Smooth muscle cell (in vitro differentiated cells): ENCODE measurements around the gene COMMD6. TPM values are rescaled to one million over a fixed set of nuclear protein-coding genes. Genes with fewer than 3 reads are reported as not detected.

Source experiments
- DNase-seq: peaks from one replicate; lab custom pipeline; 2025; ENCODE audit not compliant: unreplicated experiment; lab: John Stamatoyannopoulos, UW
- H2AFZ ChIP-seq: fragments of 200-600 bp; sonication (generic); 2 replicates; pipeline ENCODE4 v1.6.0; 2016; ENCODE audit warnings: antibody characterized with exemption, low read depth, mild to moderate bottlenecking
- H3F3A ChIP-seq: fragments of 200-600 bp; sonication (generic); 2 replicates; pipeline ENCODE4 v1.6.0; 2017; ENCODE audit warnings: antibody characterized with exemption, low read depth
- H3K27ac ChIP-seq: fragments of 200-600 bp; sonication (generic); 2 replicates; pipeline ENCODE4 v1.5.1; 2016; ENCODE audit warnings: low read depth, mild to moderate bottlenecking
- H3K27me3 ChIP-seq: fragments of 200-600 bp; sonication (generic); 2 replicates; pipeline ENCODE4 v1.6.1; 2016; ENCODE audit warnings: low read depth, mild to moderate bottlenecking
- H3K36me3 ChIP-seq: fragments of 200-600 bp; sonication (generic); 2 replicates; pipeline ENCODE4 v1.5.1; 2016; ENCODE audit warnings: low read depth
- H3K4me1 ChIP-seq: fragments of 200-600 bp; sonication (generic); 2 replicates; pipeline ENCODE4 v1.5.1; 2016; ENCODE audit warnings: low read depth
- H3K4me2 ChIP-seq: fragments of 200-600 bp; sonication (generic); 2 replicates; pipeline ENCODE4 v1.6.0; 2016; ENCODE audit warnings: mild to moderate bottlenecking
- H3K4me3 ChIP-seq: fragments of 200-600 bp; sonication (generic); 2 replicates; pipeline ENCODE4 v1.5.1; 2016; ENCODE audit warnings: mild to moderate bottlenecking
- H3K79me2 ChIP-seq: fragments of 200-600 bp; sonication (generic); 2 replicates; pipeline ENCODE4 v1.6.0; 2016; ENCODE audit warnings: low read depth, mild to moderate bottlenecking
- H3K9ac ChIP-seq: fragments of 200-600 bp; sonication (generic); 2 replicates; pipeline ENCODE4 v1.6.0; 2016; ENCODE audit warnings: low read depth
- H3K9me3 ChIP-seq: fragments of 200-600 bp; sonication (generic); replicated peaks from 2 replicates; pipeline ENCODE4 v1.5.1; 2016; ENCODE audit warnings: low read depth
- H4K20me1 ChIP-seq: fragments of 200-600 bp; sonication (generic); 2 replicates; pipeline ENCODE4 v1.6.0; 2016; ENCODE audit warnings: low read depth
- CTCF ChIP-seq: fragments of 200-600 bp; sonication (generic); IDR thresholded peaks from 2 replicates; pipeline ENCODE4 v1.5.1; 2017; ENCODE audit warnings: borderline replicate concordance, mild to moderate bottlenecking, antibody characterized with exemption; ENCODE audit not compliant: insufficient read depth, poor library complexity, severe bottlenecking
- WGBS: methylation state at CpG from one replicate; pipeline ENCODE4 v1.1.7; 2016; ENCODE audit warnings: low lambda C conversion rate; 5-methylcytosine and 5-hydroxymethylcytosine counted together
- polyA plus RNA-seq: library from polyadenylated mRNA; unstranded; fragments of >200 nt; fragmentation: Nextera tagmentation; extraction: Ambion mirVana; gene quantifications from 2 replicates; pipeline ENCODE4 v1.2.1, GENCODE V29; 2016
- total RNA-seq: library from RNA; depleted of rRNA; stranded (reverse); fragments of >200 nt; gene quantifications from 2 replicates; pipeline ENCODE4 v1.2.3, GENCODE V29; 2014

COMMD6 gene
- total and polyA plus RNA-seq, 2 experiments from 2014 or later = 270 to 291 TPM

DNA sequence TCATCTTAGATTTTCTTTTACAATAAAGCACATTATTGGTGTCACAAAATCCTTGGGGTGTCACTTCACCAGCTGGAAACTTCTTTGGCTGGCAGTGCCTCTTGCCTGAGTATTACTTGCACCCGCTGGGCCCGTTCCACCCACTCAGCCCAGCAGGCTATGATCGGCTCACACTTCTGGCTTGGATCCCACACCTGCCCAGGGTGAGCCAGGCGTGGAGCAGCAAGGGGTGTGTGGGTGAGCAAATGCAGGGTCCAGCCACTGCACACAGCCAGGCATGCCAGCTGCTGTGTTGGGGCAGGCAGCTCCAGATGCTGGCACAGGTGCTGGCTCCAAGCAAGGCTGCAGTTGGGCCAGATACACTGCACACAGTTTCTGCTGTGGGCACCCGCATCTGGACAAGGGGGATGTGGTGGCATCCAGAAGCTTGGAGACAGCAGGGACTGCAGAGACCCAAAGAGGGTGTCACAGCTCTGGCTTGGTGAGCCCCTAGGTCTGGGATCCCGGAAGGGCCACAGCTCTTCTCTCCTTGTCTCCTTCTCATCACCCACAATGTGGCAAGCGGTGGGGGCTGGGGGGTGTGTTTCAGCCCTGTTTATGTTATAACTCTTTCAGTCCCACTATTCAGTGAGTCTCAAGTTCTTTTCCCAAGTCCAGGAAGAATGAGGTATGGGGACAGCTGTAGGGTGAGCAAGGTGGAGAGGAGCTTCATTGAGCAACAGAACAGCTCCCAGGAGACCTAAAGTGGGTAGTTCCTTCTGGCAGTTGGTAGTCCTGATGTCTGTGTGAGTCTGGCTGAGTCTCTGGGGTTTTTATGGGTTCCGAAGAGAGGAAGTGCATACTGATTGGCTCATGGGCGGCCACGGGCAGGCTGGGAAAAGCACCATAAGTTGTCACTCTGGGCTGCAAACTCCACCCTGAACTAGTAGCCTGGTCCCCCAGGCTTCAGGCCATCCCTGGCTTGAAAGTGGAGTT, 30.3 kb downstream of the COMMD6 start:
- Histone ChIP-seq H3K36me3 (no peaks in the 10 kb centered on the region), H3K9ac (no peak overlapping the region), H3K4me1 (no peaks in the 10 kb centered on the region), H3K4me3 (no peak overlapping the region), H3F3A (no peaks in the 10 kb centered on the region), H2AFZ (no peak overlapping the region), H3K4me2 (no peak overlapping the region), H3K79me2 (no peaks in the 10 kb centered on the region), H3K27ac (no peak overlapping the region), H3K9me3 (no peaks in the 10 kb centered on the region), H4K20me1 (no peaks in the 10 kb centered on the region), H3K27me3 (no peaks in the 10 kb centered on the region)
- DNase-seq = no peak
- WGBS = 93% methylated on average over 10 of the region's 10 CpGs
- TF ChIP-seq CTCF = no peak

DNA sequence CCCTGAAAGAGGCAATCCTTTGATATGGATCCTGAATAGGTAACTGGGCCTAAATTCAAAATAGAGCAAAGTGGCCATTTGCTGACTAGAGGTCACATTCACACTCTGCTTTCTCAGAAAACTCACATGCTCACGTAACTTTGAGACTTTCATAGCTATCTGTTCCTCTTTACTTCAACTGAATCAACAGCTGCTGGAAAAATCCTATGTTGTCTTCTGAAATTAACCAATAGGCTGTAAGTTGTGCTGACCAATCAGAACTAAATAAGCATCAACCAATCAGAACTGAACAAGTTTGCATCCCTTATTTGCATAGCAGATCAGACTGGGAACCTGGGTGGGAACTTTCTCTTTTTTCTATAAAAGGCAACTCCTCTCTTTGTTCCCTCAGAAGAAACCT, 31.6 kb downstream of the COMMD6 start:
- Histone ChIP-seq H3K9ac (no peak overlapping the region), H3K27me3 (no peaks in the 10 kb centered on the region), H3K27ac (no peak overlapping the region), H3K4me1 (no peaks in the 10 kb centered on the region), H2AFZ (no peak overlapping the region), H3K36me3 (no peaks in the 10 kb centered on the region), H3F3A (no peaks in the 10 kb centered on the region), H3K79me2 (no peaks in the 10 kb centered on the region), H3K4me2 (no peak overlapping the region), H4K20me1 (no peaks in the 10 kb centered on the region), H3K9me3 (no peaks in the 10 kb centered on the region), H3K4me3 (no peak overlapping the region)
- WGBS = 94% methylated on average over 1 of the region's 1 CpG
- TF ChIP-seq CTCF = no peak
- no peak for DNase-seq

- Histone ChIP-seq H3K9me3 (no peaks in the 10 kb centered on the region), H3K4me3 (no peak overlapping the region), H3K27me3 (no peaks in the 10 kb centered on the region), H3K4me1 (no peaks in the 10 kb centered on the region), H3K79me2 (no peaks in the 10 kb centered on the region), H3K27ac (no peak overlapping the region), H3K36me3 (no peaks in the 10 kb centered on the region), H3K9ac (no peak overlapping the region), H2AFZ (no peak overlapping the region), H3F3A (no peaks in the 10 kb centered on the region), H4K20me1 (no peaks in the 10 kb centered on the region), H3K4me2 (no peak overlapping the region)
- no peak for TF ChIP-seq CTCF
- 88% methylated on average over 3 of the region's 3 CpGs for WGBS
- no peak for DNase-seq
Measured at GRCh38 chr13:75505327-75505726, 32.3 kb downstream of the COMMD6 start.

- Histone ChIP-seq H3K27ac (peak overlapping the region; percentile 62), H3K4me1 (no peaks in the 10 kb centered on the region), H4K20me1 (no peaks in the 10 kb centered on the region), H3K27me3 (no peaks in the 10 kb centered on the region), H3K4me3 (no peak overlapping the region), H3K79me2 (no peaks in the 10 kb centered on the region), H2AFZ (no peak overlapping the region), H3K9me3 (no peaks in the 10 kb centered on the region), H3K36me3 (no peaks in the 10 kb centered on the region), H3K4me2 (peak overlapping the region; percentile 32), H3F3A (no peaks in the 10 kb centered on the region), H3K9ac (no peak overlapping the region)
- no peak for TF ChIP-seq CTCF
- DNase-seq = no peak
- 20% methylated on average over 5 of the region's 5 CpGs for WGBS
Measured at GRCh38 chr13:75495938-75496337, 41.7 kb downstream of the COMMD6 start.
